ENCODE data around the gene SCGB1D2. TPM values are rescaled to one million over a fixed set of nuclear protein-coding genes. Genes with fewer than 3 reads are reported as not detected.
"Not testable (repeated sequence)": the region's sequence is repeated elsewhere in the genome, so short reads cannot be mapped to it uniquely, and the experiment has no call there.

SCGB1D2 gene
- total RNA-seq, 1 donor = not detected

DNA sequence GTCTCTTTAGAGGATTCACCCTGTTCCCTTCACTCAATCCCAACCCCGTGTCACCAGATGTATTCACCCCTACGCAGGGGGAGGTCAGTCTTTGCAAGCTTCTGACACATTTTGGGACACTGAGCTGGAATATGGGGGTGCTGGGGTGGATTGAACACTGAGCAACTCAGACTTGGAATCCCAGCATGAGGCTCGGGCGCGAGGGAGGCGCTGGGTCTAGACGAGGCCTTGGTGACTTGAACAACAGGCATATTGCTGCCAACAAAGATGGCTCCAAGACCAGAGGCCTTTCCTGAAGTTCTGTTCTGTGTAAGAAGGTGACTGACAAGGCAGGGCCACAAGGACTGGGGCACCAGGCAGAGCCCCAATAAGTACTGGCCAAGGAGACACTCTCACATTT is 36.6 kb upstream of the SCGB1D2 start:
- no peak overlapping the region for H3K4me3 ChIP-seq (ENCODE audit: low read depth, low read length)
- no peak for DNase-seq (ENCODE audit: low read depth)
- no peak for TF ChIP-seq CTCF (IDR thresholded peaks at IDR 0.05; ENCODE audit: insufficient read depth, low read depth, low read length)

- DNase-seq (ENCODE audit: low read depth); H3K4me3 ChIP-seq (ENCODE audit: low read depth, low read length): not testable (repeated sequence)
Observed at GRCh38 chr11:62206276-62207066, 35.6 kb upstream of the SCGB1D2 start.

DNA sequence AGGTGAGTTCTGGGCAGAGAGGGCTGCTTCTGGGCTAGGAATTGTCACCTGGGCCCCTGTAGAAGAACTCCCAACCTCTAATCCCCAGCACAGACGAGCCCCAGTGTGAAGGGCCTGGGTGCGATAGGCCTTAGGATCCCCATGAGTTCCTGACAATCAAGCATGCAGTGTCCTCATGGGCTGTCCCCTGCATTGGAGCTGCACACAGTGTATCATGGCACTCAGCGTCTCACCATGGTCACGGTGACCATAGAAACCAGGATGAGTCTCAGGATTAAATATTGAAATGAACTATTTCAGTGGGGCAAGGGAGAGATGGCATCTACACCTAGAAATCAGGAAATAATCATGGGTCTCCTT is 33.3 kb upstream of the SCGB1D2 start:
- TF ChIP-seq CTCF (IDR thresholded peaks at IDR 0.05; ENCODE audit: insufficient read depth, low read depth, low read length) = no peak
- no peak overlapping the region for H3K4me3 ChIP-seq (ENCODE audit: low read depth, low read length)
- DNase-seq (ENCODE audit: low read depth) = no peak

DNA sequence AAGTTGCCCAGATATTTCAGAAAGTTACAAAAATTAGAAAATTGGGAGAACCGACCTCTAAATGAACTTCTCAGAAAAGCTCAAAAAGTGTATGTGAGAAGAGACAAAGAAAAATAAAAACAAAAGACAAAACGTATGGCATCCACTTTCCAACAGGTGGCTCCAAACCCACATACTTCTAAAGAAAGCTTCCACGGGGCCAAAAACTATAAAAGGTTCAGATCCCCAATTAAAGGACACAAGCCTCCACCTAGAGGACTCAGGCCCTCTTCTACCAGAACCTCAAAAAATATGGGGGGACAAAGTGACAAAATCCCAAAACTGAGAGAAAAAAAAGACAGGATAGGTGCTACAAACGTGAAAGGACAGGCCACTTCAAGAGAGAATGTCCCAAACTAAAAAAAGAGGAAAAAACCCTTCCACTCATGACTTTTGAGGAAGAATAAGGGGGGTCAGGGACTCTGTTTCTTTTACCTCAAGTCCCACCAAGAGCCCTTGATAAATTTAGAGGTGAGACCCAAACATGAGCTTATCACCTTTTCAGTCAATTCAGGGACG is 24.8 kb upstream of the SCGB1D2 start:
- DNase-seq (ENCODE audit: low read depth) = peak; percentile 7
- TF ChIP-seq CTCF (IDR thresholded peaks at IDR 0.05; ENCODE audit: insufficient read depth, low read depth, low read length) = peak; percentile 45
- H3K4me3 ChIP-seq (ENCODE audit: low read depth, low read length) = no peak overlapping the region

- TF ChIP-seq CTCF (IDR thresholded peaks at IDR 0.05; ENCODE audit: insufficient read depth, low read depth, low read length) = no peak
- DNase-seq (ENCODE audit: low read depth) = no peak
- H3K4me3 ChIP-seq (ENCODE audit: low read depth, low read length) = no peak overlapping the region
Observed at GRCh38 chr11:62221498-62221897, 20.5 kb upstream of the SCGB1D2 start.

DNA sequence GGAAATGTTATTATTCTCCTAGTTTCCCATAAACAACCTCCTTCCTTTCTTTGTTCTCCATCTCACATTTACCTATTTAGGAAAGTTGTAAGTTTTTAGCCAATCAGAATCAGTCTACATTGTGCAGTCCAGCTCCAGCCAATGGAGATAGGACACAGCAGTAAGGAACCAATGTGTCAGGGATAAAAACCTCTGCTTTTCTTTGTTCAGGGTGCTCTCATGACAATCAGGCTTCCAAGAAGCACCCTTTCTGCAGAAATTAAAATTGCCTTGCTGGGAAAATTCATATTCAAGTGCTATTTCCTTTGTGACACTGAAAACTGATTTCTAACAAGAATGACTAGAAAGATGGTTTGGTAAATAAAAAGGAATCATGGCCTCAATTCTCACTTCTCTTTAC is 18.9 kb upstream of the SCGB1D2 start:
- no peak overlapping the region for H3K4me3 ChIP-seq (ENCODE audit: low read depth, low read length)
- no peak for TF ChIP-seq CTCF (IDR thresholded peaks at IDR 0.05; ENCODE audit: insufficient read depth, low read depth, low read length)
- no peak for DNase-seq (ENCODE audit: low read depth)

DNA sequence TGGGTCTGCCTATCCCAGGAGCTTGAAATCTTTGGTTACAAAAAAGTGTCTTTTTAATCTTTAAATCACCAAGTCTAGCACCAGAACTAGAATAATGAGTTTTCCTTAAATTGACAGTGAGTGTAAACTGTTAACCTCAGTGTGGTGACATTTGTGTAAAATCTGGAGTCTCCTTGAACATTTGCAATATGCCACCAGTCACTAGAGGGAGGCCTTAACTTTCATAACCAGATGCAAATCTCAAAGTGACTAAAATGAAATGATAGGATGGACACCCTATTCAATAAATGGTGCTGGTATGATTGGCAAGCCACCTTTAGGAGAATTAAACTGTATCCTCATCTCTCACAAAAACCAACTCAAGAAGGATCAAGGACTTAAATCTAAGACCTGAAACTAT is 8.3 kb upstream of the SCGB1D2 start:
- H3K4me3 ChIP-seq (ENCODE audit: low read depth, low read length) = no peak overlapping the region
- DNase-seq (ENCODE audit: low read depth) = no peak
- peak; percentile 7 for TF ChIP-seq CTCF (IDR thresholded peaks at IDR 0.05; ENCODE audit: insufficient read depth, low read depth, low read length)

Measured in fibroblast of villous mesenchyme (primary cell).